ENCODE results near the gene ATOH7.

DNA sequence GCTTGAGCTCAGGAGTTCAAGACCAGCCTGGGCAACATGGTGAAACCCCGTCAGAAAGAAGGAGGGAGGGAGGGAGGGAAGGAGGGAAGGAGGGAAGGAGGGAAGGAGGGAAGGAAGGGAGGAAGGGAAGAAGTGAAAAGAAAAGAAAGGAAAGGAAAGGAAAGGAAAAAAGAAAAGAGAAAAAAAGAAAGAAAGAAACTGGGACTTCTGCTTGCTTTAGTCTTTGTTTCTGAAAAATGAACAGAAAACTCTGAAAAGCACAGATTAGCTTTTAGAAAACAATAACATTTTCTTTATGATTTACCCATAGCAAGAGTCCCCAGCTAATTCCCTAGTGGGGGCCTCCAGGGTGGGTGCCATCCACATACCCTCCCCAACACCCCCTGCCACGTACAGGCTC, 46.8 kb downstream of the ATOH7 start:
- no peak for TF ChIP-seq POLR2A (IDR thresholded peaks at IDR 0.05)
- TF ChIP-seq, protein P1, sequence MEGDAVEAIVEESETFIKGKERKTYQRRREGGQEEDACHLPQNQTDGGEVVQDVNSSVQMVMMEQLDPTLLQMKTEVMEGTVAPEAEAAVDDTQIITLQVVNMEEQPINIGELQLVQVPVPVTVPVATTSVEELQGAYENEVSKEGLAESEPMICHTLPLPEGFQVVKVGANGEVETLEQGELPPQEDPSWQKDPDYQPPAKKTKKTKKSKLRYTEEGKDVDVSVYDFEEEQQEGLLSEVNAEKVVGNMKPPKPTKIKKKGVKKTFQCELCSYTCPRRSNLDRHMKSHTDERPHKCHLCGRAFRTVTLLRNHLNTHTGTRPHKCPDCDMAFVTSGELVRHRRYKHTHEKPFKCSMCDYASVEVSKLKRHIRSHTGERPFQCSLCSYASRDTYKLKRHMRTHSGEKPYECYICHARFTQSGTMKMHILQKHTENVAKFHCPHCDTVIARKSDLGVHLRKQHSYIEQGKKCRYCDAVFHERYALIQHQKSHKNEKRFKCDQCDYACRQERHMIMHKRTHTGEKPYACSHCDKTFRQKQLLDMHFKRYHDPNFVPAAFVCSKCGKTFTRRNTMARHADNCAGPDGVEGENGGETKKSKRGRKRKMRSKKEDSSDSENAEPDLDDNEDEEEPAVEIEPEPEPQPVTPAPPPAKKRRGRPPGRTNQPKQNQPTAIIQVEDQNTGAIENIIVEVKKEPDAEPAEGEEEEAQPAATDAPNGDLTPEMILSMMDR (IDR thresholded peaks at IDR 0.05) = no peak

Data from body of pancreas (tissue), 4 donors.